WTC11 (cell line): ENCODE measurements around the gene IVL. TPM values are rescaled to one million over a fixed set of nuclear protein-coding genes. Genes with fewer than 3 reads are reported as not detected.

ENCODE experiments used
- ATAC-seq: fragments of 200-7000 bp; cut with Tn5 transposase; 2 replicates; pipeline ENCODE4 v1.10.0; 2021; ENCODE audit warnings: mild to moderate bottlenecking, moderate library complexity
- CTCF ChIA-PET: fragments of 300-600 bp; sonication (Branson Sonifier 250); formaldehyde crosslinking; loops from one replicate; lab custom pipeline; 2021; ENCODE audit warnings: antibody characterized with exemption; lab: Charles Lee
- POLR2A ChIA-PET: fragments of 350-600 bp; sonication (Branson Sonifier 250); formaldehyde crosslinking; loops from one replicate; lab custom pipeline; 2021; ENCODE audit warnings: antibody characterized with exemption; lab: Charles Lee
- DNase-seq: peaks from one replicate; pipeline ENCODE4 v3.0.0; 2021; ENCODE audit warnings: low spot score
- H3K27ac Mint-ChIP-seq: 2 replicates; pipeline ENCODE4 v1.8.0; 2021; ENCODE audit warnings: mixed read lengths
- H3K27me3 Mint-ChIP-seq: 2 replicates; pipeline ENCODE4 v1.8.0; 2021; ENCODE audit warnings: low read depth, mild to moderate bottlenecking, moderate library complexity, mixed read lengths
- H3K36me3 Mint-ChIP-seq: 2 replicates; pipeline ENCODE4 v1.8.0; 2021; ENCODE audit warnings: mixed read lengths
- H3K4me1 Mint-ChIP-seq: 2 replicates; pipeline ENCODE4 v1.8.0; 2022; ENCODE audit warnings: mixed read lengths
- H3K4me3 Mint-ChIP-seq: 2 replicates; pipeline ENCODE4 v1.8.0; 2021; ENCODE audit warnings: mild to moderate bottlenecking, moderate library complexity, mixed read lengths
- H3K9me3 Mint-ChIP-seq: 2 replicates; pipeline ENCODE4 v1.8.0; 2021; ENCODE audit warnings: mixed read lengths
- ATF1 ChIP-seq: sonication (generic); formaldehyde crosslinking; IDR thresholded peaks from 2 replicates; pipeline ENCODE4 v1.8.1; 2023; ENCODE audit warnings: mild to moderate bottlenecking, moderate library complexity, missing genetic modification reagents
- GRHL2 ChIP-seq: fragments of 250-450 bp; sonication (Bioruptor Pico); IDR thresholded peaks from 2 replicates; pipeline ENCODE4 v1.8.0; 2022; ENCODE audit warnings: mild to moderate bottlenecking, moderate library complexity; ENCODE audit not compliant: insufficient replicate concordance, severe bottlenecking
- JAZF1 ChIP-seq: fragments of 250-450 bp; sonication (Bioruptor Pico); IDR thresholded peaks from 2 replicates; pipeline ENCODE4 v1.9.0; 2021; ENCODE audit warnings: moderate library complexity, mild to moderate bottlenecking, inconsistent platforms
- NFATC4 ChIP-seq: fragments of 250-450 bp; sonication (Bioruptor Pico); IDR thresholded peaks from 2 replicates; pipeline ENCODE4 v1.9.0; 2021; ENCODE audit warnings: mild to moderate bottlenecking
- NFYB ChIP-seq: sonication (generic); formaldehyde crosslinking; conservative IDR thresholded peaks from 2 replicates; pipeline ENCODE4 v1.8.0; 2022; ENCODE audit warnings: low read depth, missing genetic modification reagents
- NR2C2 ChIP-seq: sonication (generic); formaldehyde crosslinking; IDR thresholded peaks from 2 replicates; pipeline ENCODE4 v1.8.0; 2022; ENCODE audit warnings: mild to moderate bottlenecking, missing genetic modification reagents
- PRDM15 ChIP-seq: sonication (generic); formaldehyde crosslinking; IDR thresholded peaks from 2 replicates; pipeline ENCODE4 v1.8.0; 2022; ENCODE audit warnings: missing genetic modification reagents
- SOX15 ChIP-seq: fragments of 250-450 bp; sonication (Bioruptor Pico); IDR thresholded peaks from 2 replicates; pipeline ENCODE4 v1.9.0; 2021; ENCODE audit warnings: mild to moderate bottlenecking
- ZBTB21 ChIP-seq: sonication (generic); formaldehyde crosslinking; IDR thresholded peaks from 2 replicates; pipeline ENCODE4 v1.8.1; 2023; ENCODE audit warnings: mild to moderate bottlenecking, missing genetic modification reagents, borderline replicate concordance
- ZMAT4 ChIP-seq: fragments of 250-450 bp; sonication (Bioruptor Pico); IDR thresholded peaks from 2 replicates; pipeline ENCODE4 v1.9.0; 2021; ENCODE audit warnings: mild to moderate bottlenecking
- ZNF232 ChIP-seq: sonication (generic); formaldehyde crosslinking; IDR thresholded peaks from 2 replicates; pipeline ENCODE4 v1.8.0; 2022; ENCODE audit warnings: mild to moderate bottlenecking, missing genetic modification reagents
- ZNF281 ChIP-seq: sonication (generic); formaldehyde crosslinking; IDR thresholded peaks from 2 replicates; pipeline ENCODE4 v1.8.0; 2023; ENCODE audit warnings: mild to moderate bottlenecking, missing genetic modification reagents
- ZNF416 ChIP-seq: fragments of 250-450 bp; sonication (Bioruptor Pico); IDR thresholded peaks from 2 replicates; pipeline ENCODE4 v1.9.0; 2021; ENCODE audit warnings: mild to moderate bottlenecking, inconsistent platforms
- ZNF423 ChIP-seq: fragments of 250-450 bp; sonication (Bioruptor Pico); IDR thresholded peaks from 2 replicates; pipeline ENCODE4 v2.1.2; 2022; ENCODE audit warnings: mild to moderate bottlenecking, moderate library complexity
- ZSCAN18 ChIP-seq: fragments of 250-450 bp; sonication (Bioruptor Pico); IDR thresholded peaks from 2 replicates; pipeline ENCODE4 v2.1.2; 2022; ENCODE audit warnings: mild to moderate bottlenecking, moderate library complexity
- total RNA-seq: library from RNA; stranded (reverse); gene quantifications from 3 replicates; pipeline ENCODE4 v1.2.3, GENCODE V29; 2021
- TF ChIP-seq, protein P1 (sequence below): sonication (generic); formaldehyde crosslinking; IDR thresholded peaks from 2 replicates; pipeline ENCODE4 v1.8.1; 2022; ENCODE audit warnings: low read depth, missing genetic modification reagents, borderline replicate concordance
- TF ChIP-seq, protein P2 (sequence below): sonication (generic); formaldehyde crosslinking; IDR thresholded peaks from 2 replicates; pipeline ENCODE4 v1.8.1; 2023; ENCODE audit warnings: mild to moderate bottlenecking, missing genetic modification reagents

Gene IVL
- total RNA-seq, 1 experiment from 2014 or later = not detected

GRCh38 chr1:152884506-152884905 lies 23.8 kb upstream of the IVL start:
- POLR2A ChIA-PET = no interaction called here

GRCh38 chr1:152884966-152885624 lies 23.3 kb upstream of the IVL start:
- Mint-ChIP-seq H3K36me3 (peaks cover 3% of the 10 kb centered on the region; the same call in 1 of the 2 replicates), H3K4me3 (no peak overlapping the region), H3K4me1 (no peaks in the 10 kb centered on the region), H3K27me3 (no peaks in the 10 kb centered on the region), H3K27ac (no peak overlapping the region), H3K9me3 (peaks cover 33% of the 10 kb centered on the region)
- ChIA-PET POLR2A (no interaction called here), CTCF (no interaction called here)
- TF ChIP-seq ZMAT4 (CRISPR knock-in tag) = no peak
- TF ChIP-seq ZNF232 = no peak
- TF ChIP-seq NR2C2 = no peak
- no peak for TF ChIP-seq ZNF281 (CRISPR knock-in tag)
- TF ChIP-seq NFYB (CRISPR knock-in tag) = no peak
- no peak for TF ChIP-seq JAZF1 (CRISPR knock-in tag)
- TF ChIP-seq, protein P1, sequence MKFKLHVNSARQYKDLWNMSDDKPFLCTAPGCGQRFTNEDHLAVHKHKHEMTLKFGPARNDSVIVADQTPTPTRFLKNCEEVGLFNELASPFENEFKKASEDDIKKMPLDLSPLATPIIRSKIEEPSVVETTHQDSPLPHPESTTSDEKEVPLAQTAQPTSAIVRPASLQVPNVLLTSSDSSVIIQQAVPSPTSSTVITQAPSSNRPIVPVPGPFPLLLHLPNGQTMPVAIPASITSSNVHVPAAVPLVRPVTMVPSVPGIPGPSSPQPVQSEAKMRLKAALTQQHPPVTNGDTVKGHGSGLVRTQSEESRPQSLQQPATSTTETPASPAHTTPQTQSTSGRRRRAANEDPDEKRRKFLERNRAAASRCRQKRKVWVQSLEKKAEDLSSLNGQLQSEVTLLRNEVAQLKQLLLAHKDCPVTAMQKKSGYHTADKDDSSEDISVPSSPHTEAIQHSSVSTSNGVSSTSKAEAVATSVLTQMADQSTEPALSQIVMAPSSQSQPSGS = no peak
- no peak for TF ChIP-seq ZNF423 (CRISPR knock-in tag)
- TF ChIP-seq ZBTB21 (CRISPR knock-in tag) = no peak
- TF ChIP-seq GRHL2 (CRISPR knock-in tag) = no peak
- no peak for TF ChIP-seq ATF1 (CRISPR knock-in tag)
- TF ChIP-seq ZSCAN18 = no peak
- TF ChIP-seq PRDM15 (CRISPR knock-in tag) = no peak
- no peak for TF ChIP-seq ZNF416 (CRISPR knock-in tag)
- TF ChIP-seq, protein P2, sequence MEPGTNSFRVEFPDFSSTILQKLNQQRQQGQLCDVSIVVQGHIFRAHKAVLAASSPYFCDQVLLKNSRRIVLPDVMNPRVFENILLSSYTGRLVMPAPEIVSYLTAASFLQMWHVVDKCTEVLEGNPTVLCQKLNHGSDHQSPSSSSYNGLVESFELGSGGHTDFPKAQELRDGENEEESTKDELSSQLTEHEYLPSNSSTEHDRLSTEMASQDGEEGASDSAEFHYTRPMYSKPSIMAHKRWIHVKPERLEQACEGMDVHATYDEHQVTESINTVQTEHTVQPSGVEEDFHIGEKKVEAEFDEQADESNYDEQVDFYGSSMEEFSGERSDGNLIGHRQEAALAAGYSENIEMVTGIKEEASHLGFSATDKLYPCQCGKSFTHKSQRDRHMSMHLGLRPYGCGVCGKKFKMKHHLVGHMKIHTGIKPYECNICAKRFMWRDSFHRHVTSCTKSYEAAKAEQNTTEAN (CRISPR knock-in tag) = no peak
- TF ChIP-seq NFATC4 = no peak
- no peak for DNase-seq
- ATAC-seq = no peak

More at GRCh38 chr1:152884506-152884905, 23.8 kb upstream of the IVL start:
- H3K36me3 Mint-ChIP-seq = peaks cover 3% of the 10 kb centered on the region
- no peak for TF ChIP-seq SOX15 (CRISPR knock-in tag)
- TF ChIP-seq, all 79 proteins: peak for 0
- DNase-seq (no peak), ATAC-seq (no peak)
- CTCF ChIA-PET = no interaction called here
- no peak overlapping the region for H3K27ac Mint-ChIP-seq
- H3K4me3 Mint-ChIP-seq = no peak overlapping the region
- H3K9me3 Mint-ChIP-seq = peaks cover 33% of the 10 kb centered on the region
- H3K27me3 Mint-ChIP-seq = no peaks in the 10 kb centered on the region
- no peaks in the 10 kb centered on the region for H3K4me1 Mint-ChIP-seq
